Left lobe of liver (tissue), 2 donors: ENCODE results near the gene DNAJC17. TPM values are rescaled to one million over a fixed set of nuclear protein-coding genes. Genes with fewer than 3 reads are reported as not detected.
A peak's percentile ranks its signal among the peaks of the same experiment; 100 is the strongest.

Experiments used
- ATAC-seq: fragments of 200-7000 bp; cut with Tn5 transposase; one replicate; pipeline ENCODE4 v1.9.1; 2020; ENCODE audit warnings: mild to moderate bottlenecking, moderate library complexity
- DNase-seq: peaks from one replicate; pipeline ENCODE4 v3.0.0-alpha.2; 2020; ENCODE audit warnings: low spot score
- total RNA-seq: library from RNA; stranded (reverse); gene quantifications from one replicate; pipeline ENCODE4 v1.2.1, GENCODE V29; 2021
- donor health status: DM: no; HTN: no; CAD: no; lungs with moderate emphysema.
- donor health status: DM: no; HTN: yes; CAD: no.

Gene DNAJC17
- total RNA-seq, 1 donor from 2014 or later = 31.3 TPM

- no peak for ATAC-seq
- DNase-seq = no peak
These were observed 24.6 kb upstream of the DNAJC17 start for GRCh38 chr15:40831861-40832260.

GRCh38 chr15:40830884-40831283, 23.6 kb upstream of the DNAJC17 start:
- ATAC-seq (no peak), DNase-seq (no peak)

GRCh38 chr15:40829115-40829514, 21.8 kb upstream of the DNAJC17 start:
- ATAC-seq = no peak
- no peak for DNase-seq

- no peak for DNase-seq
- ATAC-seq = peak; percentile 50
These were observed 21.3 kb upstream of the DNAJC17 start, which contains the start of gene PPP1R14D for GRCh38 chr15:40828447-40829036. Gene PPP1R14D (minus strand): TSS chr15:40828708. CDS start chr15:40828641, 67 bp downstream.

GRCh38 chr15:40826423-40827075, 19.3 kb upstream of the DNAJC17 start:
- ATAC-seq (no peak), DNase-seq (no peak)

GRCh38 chr15:40825661-40826422, 18.6 kb upstream of the DNAJC17 start:
- no peak for ATAC-seq
- DNase-seq = no peak

- ATAC-seq (no peak), DNase-seq (no peak)
These were observed 16.5 kb upstream of the DNAJC17 start for GRCh38 chr15:40823572-40824343.

GRCh38 chr15:40821195-40821594, 13.9 kb upstream of the DNAJC17 start:
- no peak for ATAC-seq
- DNase-seq = no peak

GRCh38 chr15:40819048-40819447, 11.8 kb upstream of the DNAJC17 start:
- DNase-seq (no peak), ATAC-seq (no peak)

- peak; percentile 67 for ATAC-seq
- no peak for DNase-seq
These were observed 7.9 kb upstream of the DNAJC17 start for GRCh38 chr15:40815042-40815698.

- DNase-seq = no peak
- ATAC-seq = no peak
These were observed 5.6 kb upstream of the DNAJC17 start for GRCh38 chr15:40812721-40813425.

GRCh38 chr15:40808861-40809450, 1.7 kb upstream of the DNAJC17 start:
- no peak for DNase-seq
- peak; percentile 8 for ATAC-seq

GRCh38 chr15:40807888-40808461, 702 bp upstream of the DNAJC17 start:
- ATAC-seq (peak; percentile 5), DNase-seq (no peak)

GRCh38 chr15:40806672-40807027, 623 bp downstream of the DNAJC17 start:
- DNase-seq (no peak), ATAC-seq (no peak)

- DNase-seq = peak; percentile 62
- peak; percentile 25 for ATAC-seq
These were observed 3.6 kb downstream of the DNAJC17 start for GRCh38 chr15:40803688-40804087.

- no peak for DNase-seq
These were observed 4.2 kb downstream of the DNAJC17 start for GRCh38 chr15:40803076-40803475.

GRCh38 chr15:40799523-40799922, 7.8 kb downstream of the DNAJC17 start:
- ATAC-seq = no peak
- no peak for DNase-seq

More at GRCh38 chr15:40803076-40803475, 4.2 kb downstream of the DNAJC17 start:
- ATAC-seq = peak; percentile 5

GRCh38 chr15:40796512-40796911, 10.8 kb downstream of the DNAJC17 start:
- ATAC-seq (no peak), DNase-seq (no peak)

GRCh38 chr15:40796041-40796440, 11.2 kb downstream of the DNAJC17 start:
- ATAC-seq (no peak), DNase-seq (no peak)
